VCaP (cell line): Measurements from ENCODE around the gene SAP130.

Source experiments
- H3K27ac ChIP-seq: fragments of 450-650 bp; 2 replicates; pipeline ENCODE4 v1.5.1; 2017
- CTCF ChIP-seq: fragments of 450-650 bp; conservative IDR thresholded peaks from 2 replicates; pipeline ENCODE4 v1.5.1; 2017; ENCODE audit warnings: mild to moderate bottlenecking, moderate library complexity

SAP130 gene

GRCh38 chr2:128057334-128057733 lies 29.5 kb upstream of the SAP130 start:
- no peak overlapping the region for H3K27ac ChIP-seq
- no peak for TF ChIP-seq CTCF

GRCh38 chr2:128054104-128054885 lies 26.4 kb upstream of the SAP130 start:
- no peak overlapping the region for H3K27ac ChIP-seq
- no peak for TF ChIP-seq CTCF

- H3K27ac ChIP-seq = no peak overlapping the region
- no peak for TF ChIP-seq CTCF
These were observed 25.5 kb upstream of the SAP130 start for GRCh38 chr2:128053331-128053730.

- no peak overlapping the region for H3K27ac ChIP-seq
- no peak for TF ChIP-seq CTCF
These were observed 15.2 kb upstream of the SAP130 start for GRCh38 chr2:128043041-128043440.

GRCh38 chr2:128041561-128041960 lies 13.7 kb upstream of the SAP130 start:
- no peak for TF ChIP-seq CTCF

GRCh38 chr2:128040166-128040771 lies 12.4 kb upstream of the SAP130 start:
- no peak overlapping the region for H3K27ac ChIP-seq
- TF ChIP-seq CTCF = no peak

More at GRCh38 chr2:128041561-128041960, 13.7 kb upstream of the SAP130 start:
- no peak overlapping the region for H3K27ac ChIP-seq

GRCh38 chr2:128039535-128039934 lies 11.7 kb upstream of the SAP130 start:
- no peak overlapping the region for H3K27ac ChIP-seq
- TF ChIP-seq CTCF = no peak
